NCI-H774 (cell line): ENCODE measurements around the gene ENOX2.
"Not testable (repeated sequence)": the region's sequence is repeated elsewhere in the genome, so short reads cannot be mapped to it uniquely, and the experiment has no call there.

Experiments used
- DNase-seq: peaks from one replicate; lab custom pipeline; 2025; lab: John Stamatoyannopoulos, UW

ENOX2 gene

DNA sequence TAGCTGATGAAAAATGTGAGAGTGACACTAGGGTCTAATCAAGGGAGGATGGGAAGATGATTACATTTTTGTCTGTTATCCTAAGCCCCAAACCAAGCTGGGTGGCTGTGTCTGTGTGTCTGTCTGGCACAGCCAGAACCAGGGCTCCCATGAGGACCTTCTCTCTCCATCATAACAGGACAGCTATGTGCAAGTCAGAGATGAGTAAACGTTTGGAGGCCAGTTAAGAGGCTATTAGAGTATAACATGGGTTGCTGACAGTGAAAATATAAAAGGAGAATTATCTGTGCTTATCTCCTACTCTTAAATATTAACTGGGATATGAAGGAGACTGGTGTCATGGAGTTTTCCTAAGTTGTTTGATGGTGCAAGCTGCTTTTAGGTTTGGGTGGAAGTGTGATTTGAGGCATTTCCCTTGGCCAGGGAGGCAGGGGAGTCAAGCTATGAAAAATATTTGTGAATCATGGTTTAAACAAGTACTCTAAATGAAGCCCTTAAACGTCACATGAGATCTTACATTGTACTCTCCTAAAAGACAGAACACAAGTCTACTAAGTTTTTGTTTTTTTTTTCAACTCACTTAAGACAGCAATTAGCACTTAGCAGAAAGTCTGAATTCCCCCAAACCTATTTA lies 156.2 kb downstream of the ENOX2 start:
- DNase-seq = no peak

DNA sequence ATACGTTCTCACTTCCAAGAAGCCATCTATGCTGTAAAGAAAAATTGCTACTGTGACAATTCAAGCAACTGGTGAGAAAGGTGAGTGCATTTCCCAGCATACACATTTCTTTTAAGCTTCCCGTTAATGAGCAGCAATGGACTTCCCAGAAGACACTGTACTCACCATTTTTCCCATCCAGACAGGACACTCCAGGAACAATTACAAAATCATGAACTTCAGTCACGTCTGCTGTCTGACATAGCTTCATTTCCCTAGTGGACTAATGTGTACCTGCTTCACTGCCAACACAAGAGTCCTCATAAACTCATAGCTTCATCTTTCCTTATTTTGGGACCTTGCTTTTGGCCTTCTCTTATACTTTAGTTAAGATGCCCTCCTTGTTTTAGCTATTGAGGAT lies 156.9 kb downstream of the ENOX2 start:
- DNase-seq = no peak

DNA sequence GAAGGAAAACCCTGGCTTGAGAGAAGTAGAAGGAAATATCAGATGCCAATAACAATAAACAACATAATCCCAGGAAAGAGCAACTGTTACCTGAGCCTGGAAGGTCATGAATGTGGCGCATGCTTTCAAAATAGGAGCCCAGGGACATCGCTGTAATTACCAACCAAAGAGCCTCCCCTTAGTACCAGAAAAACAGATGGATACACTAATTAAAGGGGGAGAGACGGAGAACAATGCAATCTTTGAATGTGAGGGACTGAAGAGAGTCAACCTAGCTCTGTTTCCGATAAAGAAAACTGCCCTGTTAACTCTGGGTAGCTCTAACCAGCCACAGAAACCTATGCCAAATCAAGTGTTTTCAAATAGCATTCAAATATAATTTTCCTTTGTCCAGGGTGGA lies 161.4 kb downstream of the ENOX2 start:
- no peak for DNase-seq

DNA sequence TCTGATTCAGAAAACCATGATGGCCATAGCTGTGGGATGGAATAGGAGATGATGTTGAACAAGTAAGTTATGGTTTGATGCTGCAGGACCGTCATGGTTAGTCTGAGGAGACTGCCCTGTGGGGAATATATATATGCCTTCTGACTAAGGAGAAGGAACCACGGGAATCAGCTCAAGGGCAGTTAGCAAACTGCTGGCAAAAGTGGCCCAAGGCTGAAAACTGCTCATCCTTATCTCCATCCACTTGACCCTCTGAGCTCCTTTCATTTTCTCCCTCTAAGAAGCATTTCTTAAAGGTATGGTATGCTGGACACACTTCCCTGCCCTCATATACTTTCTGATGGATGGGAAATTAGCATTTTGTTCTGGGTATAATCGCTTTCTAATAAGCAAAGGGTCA lies 161.9 kb downstream of the ENOX2 start:
- no peak for DNase-seq

DNA sequence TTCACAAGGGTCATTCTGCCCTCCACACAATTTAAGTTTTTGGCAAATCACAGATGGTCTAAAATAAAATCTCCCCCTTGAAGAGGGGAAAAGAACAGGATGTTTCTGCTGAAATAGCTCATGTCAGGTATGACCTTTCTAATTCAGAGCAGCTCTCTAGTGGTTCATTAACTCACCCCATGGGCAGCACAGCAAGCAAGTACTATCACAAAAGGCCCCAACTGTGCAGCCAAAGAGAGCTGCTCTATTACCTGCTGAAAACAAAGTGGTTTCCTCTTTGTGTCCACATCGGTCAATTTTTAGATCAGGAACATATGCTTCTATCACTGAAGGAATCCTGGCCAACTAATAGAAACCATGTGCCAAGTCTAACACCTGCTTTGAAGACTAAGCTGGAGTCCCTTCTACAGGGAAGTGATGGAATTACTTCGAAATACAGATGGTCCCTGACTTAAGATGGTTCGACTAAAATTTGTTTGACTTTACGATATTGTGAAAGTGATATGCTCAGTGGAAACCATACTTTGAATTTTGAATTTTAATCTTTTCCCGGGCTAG lies 164.3 kb downstream of the ENOX2 start:
- DNase-seq = no peak

DNA sequence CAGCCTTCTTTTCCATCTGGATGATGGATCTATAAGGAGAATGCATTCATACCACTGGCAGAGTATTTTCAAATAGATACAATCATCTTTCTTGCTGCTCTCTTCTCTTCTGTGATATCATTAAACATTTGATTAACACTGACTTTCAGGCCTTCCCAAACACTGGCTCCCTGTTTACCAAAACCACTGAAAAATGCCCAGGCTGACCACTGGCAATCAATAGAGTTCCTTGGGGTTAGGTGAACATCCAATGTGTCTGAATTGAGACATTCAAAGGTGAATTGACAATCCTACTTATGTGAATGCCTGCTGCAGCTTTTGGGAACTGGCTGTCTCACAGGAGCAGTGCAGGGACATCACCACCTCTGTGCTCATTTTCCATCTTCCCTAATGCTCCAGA lies 168.3 kb downstream of the ENOX2 start:
- no peak for DNase-seq

DNA sequence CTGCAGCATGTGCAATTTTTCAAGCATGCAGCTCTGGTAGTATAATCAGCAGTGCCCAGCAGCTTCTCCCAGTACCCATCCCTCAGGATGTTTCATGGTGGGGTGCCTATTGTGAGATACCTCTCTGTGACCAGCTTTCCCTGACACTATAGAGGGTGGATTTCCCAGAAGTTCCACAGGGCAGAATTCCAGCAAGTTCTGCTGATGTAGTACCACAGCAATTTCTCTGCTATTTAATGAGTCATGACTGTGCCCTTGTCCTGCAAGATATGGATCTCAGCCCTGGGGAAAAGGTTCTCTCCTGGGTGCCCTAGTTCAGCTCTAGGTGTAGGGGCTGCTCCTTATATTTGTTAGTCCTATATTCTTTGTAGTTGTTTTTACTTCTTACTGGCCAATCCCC lies 174.8 kb downstream of the ENOX2 start:
- no peak for DNase-seq

DNA sequence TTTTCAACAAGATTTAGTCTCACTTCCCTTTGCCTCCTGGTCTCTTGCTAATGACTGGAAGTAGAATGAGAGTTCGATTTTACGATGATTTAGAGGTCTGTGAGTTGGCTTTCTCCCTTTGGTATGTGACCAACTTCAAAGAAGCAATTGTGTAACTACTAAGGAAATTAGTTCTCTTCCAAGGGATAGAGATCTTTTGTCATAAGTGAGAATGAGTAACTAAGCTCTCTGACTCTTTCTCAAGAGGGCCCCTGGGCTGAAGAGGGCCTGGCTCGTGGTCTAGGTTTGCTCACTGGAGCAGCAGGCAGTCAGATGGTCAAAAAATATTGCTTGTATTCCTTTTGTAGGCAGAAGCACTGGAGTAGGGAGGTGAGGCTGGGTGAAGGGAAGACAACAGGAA lies 176.3 kb downstream of the ENOX2 start:
- no peak for DNase-seq

DNA sequence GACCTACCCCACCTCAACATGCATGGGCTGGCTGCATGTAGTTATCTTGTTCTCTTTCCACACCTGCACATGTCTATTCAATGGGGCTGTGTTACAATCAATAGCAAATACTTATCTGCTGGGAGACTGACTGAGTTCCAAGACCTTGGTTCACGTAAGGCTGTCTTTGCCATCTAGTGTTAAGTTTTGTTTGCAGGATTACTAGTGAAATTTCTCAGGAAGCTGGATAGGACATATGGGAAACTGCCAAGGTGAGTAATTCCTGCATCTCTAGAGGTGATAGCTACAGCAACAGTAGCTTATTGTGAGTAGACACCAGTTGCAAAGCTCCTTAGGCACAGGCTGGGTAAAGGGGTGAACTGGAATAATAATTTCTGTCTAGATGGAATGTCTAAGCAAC lies 177.5 kb downstream of the ENOX2 start:
- no peak for DNase-seq

DNA sequence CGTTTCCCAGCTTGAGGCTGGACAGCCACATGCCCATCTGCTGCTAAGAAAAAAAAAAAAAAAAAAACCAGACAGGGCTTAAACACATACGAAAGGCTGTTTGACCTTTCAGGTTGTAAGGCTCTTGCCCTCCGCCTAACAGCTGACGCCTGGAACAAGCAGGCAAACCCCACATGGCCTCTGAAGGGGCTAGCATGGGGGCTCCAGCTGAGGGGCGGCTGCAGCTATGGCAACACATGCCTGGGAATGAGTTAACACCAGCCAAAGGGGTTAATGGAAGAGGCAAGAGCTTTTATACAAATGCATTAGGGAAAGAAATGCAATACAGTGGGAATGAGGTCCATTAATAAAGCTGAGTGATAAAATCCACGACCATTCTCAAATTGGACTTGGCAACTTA lies 183.6 kb downstream of the ENOX2 start:
- no peak for DNase-seq

DNA sequence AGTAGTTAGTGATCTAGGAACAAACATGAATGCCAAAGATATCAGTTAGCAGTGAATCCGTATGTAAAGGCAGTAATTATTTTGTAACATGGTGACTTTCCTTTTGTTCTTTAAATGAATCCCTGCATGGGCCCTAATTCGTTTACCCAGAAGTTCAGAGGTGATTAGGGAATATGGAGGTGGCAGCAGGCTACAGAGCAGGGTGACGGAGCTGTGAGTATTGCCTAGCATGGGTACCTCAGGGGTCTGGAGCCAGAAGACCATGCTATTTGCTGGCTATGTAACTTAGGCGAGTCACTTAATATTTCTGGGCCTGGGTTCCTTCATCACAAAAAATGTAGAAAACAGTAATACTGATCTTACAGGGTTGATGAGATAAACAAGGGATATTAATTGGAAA lies 184.9 kb downstream of the ENOX2 start:
- no peak for DNase-seq

DNA sequence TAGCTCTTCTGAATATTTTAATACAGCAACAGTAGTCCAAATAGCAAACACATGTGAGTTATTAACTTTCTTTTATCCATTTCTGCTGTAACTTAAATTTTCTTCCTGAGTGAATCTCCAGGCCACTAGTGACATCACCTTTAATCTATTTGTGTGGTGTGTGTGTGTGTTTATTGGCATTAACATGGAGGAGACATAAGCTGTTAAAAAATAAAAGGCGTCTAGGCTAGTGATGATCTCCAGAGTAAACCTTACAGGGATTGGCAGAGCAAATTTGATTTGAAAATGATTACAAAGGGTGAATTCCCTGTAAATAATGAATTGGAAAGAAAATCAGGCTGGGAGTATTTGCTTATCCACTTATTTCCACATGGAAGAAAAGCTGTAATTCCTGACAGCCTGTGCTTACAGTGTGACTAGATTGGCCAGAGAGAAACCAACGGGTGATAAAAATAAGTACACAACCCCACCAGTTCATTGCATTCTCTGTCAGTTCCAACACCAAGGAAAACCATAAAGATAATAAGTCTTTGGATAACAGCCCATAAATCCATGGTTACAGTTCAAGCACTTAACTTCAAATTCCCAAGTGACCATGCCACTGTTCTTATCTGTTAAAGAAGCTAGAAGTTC lies 186.1 kb downstream of the ENOX2 start:
- DNase-seq = no peak

DNA sequence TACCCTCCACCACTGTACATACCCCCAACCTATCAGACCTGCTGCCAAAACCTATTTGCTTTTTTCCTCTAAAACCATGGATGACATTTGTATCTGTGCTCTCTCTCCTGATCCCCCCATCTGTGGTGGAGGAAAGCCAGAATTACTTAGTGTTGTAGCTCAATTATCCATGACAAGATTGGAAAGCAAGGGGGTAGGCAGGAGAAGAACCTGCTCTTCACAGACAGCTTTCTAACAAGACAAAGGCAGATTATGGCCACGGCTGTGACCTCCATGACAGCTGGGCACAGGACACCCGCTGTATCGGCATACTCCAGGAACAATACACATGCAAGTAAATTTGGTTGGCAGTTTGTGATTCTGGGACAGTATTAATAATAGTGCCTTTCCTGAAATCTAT lies 186.7 kb downstream of the ENOX2 start:
- DNase-seq = no peak

DNA sequence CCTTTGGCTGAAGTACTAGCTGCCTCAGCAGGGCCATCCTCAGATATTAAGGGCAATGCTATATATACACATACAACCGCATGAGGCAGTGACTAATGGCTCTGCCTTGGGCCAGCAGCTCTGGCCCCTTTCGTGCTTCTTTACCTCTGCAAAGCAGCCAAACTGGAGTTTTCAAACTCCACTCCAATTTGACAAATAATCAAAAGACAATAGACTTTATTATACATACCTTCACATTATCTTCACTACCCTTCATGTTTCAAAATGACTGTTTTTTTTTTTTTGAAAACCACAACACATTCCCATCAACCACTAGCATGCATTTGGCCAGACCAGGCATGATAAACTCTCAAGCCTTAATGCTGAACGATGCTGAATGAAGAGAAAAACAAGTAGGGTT lies 187.7 kb downstream of the ENOX2 start:
- no peak for DNase-seq

DNA sequence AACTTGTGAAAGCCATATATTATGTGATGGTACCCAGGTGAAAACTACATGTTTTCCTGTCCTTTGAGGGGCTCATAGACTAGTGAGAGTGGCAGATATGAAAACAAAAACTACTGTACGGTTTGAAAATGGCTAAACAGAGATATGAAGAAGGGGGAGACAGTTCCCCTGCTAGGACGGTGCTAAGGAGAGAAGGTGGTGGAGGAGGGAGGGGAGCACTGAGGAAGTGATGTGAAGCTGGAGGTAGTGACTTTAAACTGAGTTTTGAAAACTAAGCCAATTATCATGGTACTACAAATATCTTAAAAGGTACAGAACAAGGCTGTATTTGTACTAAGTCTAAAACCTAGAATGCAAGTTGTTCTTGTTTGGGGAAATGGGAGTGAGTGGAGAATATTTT lies 188.3 kb downstream of the ENOX2 start:
- DNase-seq = no peak

DNA sequence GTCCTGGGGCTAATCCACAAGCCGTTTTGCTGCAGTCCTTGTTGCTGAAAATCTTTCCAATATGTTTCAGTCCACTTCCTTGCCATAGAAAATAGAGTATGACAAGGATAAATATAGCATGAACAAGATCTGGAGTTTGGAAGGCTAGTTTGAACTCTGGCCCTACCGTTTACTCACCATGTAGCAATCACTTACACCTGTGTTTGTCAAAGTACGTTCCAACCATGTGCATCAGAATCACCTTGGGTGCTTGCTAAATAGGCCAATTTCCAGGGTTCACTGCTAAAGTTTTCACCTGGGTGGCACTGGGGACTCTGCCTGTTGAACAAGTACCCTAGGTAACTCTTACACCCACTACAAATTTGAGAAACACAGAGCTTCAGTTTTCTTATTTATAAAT lies 188.9 kb downstream of the ENOX2 start:
- no peak for DNase-seq

DNA sequence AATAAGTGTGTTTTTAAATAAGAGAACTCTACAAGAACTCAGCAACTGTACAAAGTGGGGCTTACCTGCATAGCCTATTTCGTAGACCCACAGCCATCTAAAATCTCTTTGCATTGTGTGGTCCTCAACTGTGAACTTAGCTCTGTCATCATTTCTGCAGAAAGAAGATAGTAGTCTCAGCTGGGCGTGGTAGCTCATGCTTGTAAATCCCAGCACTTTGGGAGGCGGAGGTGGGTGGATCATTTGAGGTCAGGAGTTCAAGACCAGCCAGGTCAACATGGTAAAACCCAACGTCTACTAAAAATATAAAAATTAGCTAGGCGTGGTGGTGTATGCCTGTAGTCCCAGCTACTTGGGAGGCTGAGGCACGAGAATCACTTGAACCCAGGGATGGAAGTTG lies 193.8 kb downstream of the ENOX2 start:
- DNase-seq = not testable (repeated sequence)

DNA sequence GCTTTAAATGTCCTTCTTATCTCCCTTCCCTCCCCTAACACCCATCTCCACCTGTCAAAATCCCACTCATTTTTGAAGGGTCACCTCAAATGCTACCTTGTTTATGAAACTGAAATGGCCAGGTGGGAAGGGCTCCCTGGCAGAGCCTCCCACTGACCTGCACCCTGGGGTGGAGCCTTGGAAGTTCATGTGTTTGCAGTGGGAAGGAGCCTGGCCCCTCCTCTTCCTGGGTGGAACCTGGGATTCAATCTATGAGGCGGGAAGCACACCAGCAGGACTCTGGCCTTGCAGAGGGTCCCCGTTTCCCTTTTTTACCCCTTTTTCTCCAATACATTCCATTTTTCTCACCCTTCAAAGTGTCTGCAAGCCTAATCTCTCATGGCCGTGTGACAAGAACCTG lies 197.4 kb downstream of the ENOX2 start:
- no peak for DNase-seq

DNA sequence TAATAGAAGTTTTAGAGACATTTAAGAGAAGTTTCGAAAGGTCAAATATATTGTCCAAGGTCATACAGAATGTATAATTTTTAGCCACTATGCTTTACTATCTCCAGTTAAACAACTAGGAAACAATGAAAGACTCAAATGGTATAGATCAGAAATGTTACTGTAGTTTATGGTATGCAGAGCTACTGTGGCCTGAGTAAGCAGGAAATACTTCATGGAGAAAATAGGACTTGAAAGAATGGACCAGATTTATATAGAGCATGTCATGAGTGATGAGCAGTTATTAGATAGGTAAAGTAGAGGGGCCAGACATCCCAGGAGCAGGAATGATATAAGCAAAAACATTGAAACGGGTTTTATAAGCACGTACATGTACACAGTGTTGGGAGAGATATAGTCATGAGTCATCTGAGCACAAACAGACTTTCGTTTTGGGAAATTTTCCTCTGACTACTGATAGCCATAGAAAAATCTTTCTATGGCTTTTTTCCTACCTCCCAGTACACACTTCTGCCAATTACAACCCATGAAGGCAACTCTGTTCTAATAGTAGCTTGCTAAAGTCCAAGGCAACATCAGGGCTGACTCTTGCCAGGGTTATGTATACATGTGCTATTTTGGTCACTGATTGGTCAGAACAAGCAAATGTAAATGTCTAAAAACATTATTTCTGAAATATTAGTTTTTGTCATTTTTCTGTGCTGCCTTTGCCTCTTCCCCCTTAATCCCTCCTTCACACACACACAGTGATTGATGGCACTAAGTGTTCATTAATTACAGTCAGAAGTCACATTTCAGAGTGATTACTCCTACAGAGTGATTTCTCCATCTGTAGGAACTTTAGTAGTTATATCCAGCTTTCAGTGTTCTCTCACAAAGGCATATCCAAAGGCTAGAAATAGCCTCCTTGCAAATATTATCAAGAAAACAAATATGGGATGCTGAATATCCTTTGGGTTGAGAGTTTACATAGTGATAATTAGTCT lies 198.7 kb downstream of the ENOX2 start:
- DNase-seq = no peak

DNA sequence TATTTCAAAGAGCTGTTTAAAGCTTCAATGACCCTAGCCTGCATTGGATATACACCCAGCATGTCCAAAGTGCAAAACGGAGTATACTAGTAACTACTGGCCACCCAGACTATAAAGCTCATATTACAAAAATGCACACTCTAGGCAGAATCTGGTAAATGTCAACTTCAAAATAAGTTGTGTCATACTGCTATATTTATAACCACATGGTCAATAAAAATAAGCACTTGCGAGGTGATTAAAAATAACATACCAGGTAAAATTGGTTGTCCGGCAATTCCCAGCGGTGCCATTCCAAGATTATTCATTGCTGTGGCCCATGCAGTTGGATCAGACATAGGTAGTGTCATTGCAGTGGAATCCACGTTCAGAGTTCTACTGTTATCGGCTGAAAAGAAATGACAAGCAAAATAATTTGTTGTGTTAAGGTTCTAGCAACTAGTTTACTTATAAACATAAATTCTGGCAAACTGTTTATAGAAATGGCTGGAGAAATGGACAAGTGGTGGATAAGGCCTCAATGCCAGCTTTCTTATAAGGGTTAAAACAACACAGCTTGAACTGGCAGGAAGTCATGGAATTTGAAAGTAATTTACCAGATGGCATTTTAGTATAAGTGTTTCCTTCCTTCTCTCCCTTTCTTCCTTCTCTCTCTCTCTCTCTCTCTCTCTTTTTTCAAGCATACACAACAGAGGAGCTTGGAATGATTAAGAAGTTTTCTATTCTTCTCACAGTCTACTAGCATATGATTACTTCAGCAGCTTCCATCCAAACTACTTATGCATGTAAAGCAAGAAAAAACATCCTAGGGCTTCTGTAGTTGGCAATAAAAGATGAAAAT lies 199.9 kb downstream of the ENOX2 start:
- no peak for DNase-seq

DNA sequence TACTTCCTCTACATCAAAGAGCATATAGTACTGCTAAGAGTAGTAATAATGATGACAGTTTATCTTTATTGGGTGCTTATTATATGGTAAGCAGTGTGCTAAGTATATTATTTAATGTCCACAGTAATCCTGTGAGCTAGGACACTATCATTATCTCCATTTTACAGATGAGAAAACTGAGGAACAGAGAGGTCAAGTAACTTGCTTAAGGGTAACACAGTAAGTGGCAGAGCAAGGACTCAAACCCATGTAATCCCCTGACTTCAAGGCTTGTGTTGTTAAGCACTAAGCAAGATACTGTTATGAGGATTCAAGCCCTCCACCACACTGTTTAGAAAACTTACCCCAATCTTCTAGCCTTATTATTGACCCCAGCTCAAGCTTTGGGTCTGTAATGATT lies 202.4 kb downstream of the ENOX2 start:
- no peak for DNase-seq

DNA sequence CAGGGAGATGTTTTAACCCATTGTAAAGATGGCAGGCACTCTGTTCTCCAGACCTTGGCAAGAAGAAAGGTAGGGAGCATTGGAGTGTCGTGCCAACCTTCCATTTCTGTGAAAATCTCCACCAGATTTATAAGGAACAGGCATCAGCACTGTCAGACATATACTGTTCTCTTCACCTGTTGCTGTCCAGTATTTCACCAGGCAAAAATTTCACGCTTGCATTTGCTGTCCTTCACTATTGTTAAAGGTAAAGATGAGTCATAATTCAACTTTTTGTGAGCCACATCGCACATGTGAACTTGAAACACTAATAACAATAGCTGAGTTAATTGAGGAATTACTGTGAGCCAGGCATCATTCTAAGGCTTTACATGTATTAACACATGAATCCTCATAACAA lies 203.4 kb downstream of the ENOX2 start:
- DNase-seq = no peak
